ENCODE data around the gene ICAM3.

ICAM3 gene

DNA sequence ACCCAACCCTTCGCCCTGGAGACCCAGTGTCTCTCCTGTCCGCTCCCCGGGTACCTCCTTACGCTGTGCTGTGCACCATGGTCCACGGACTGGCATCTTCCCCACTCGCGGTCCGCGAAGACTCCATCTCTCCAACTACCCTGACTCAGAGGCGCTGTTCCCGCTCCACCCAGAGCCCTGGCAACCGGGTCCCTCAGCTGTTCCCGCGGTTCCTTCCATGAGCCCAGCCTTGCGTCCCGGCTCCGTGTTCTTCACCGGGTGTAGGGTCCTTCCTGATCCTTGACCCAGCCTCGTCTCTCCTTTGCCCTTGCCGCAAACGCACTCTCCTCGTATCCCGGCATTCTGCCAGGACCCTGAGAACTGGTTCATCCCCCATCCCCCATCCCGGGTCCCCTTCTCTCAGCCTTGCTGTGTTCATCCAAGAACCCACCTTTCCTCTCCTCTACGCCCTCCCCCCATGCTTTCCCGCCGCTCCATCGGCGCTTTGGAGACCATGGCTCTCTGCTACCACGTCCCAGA is 49.0 kb downstream of the ICAM3 start:
- no peak for DNase-seq

DNA sequence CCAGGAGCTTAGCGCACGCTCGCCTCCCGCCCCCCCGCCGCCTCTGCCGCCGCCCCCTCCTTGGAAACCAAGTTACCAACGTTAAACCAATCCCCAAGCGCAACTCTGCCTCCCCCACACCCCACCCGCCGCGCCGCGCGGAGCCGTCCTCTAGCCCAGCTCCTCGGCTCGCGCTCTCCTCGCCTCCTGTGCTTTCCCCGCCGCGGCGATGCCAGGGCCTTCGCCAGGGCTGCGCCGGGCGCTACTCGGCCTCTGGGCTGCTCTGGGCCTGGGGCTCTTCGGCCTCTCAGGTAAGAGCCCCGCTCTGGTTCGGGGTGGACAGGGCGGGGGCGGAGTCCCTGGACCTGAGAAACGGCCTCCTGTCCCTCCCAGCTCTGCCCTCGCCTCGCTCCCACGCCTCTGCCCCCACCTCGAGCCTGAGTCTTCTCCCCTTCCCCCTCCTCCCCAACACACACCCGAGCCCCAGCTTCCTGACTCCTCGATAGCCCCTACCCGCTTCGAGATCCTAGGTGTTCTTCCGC is 49.5 kb downstream of the ICAM3 start, which contains the start of gene ICAM5:
ICAM5 (plus strand) TSS at position 117 of the 521 bp plus-strand sequence; CDS start at position 209, 92 bp downstream.
- DNase-seq = peak; percentile 45

DNA sequence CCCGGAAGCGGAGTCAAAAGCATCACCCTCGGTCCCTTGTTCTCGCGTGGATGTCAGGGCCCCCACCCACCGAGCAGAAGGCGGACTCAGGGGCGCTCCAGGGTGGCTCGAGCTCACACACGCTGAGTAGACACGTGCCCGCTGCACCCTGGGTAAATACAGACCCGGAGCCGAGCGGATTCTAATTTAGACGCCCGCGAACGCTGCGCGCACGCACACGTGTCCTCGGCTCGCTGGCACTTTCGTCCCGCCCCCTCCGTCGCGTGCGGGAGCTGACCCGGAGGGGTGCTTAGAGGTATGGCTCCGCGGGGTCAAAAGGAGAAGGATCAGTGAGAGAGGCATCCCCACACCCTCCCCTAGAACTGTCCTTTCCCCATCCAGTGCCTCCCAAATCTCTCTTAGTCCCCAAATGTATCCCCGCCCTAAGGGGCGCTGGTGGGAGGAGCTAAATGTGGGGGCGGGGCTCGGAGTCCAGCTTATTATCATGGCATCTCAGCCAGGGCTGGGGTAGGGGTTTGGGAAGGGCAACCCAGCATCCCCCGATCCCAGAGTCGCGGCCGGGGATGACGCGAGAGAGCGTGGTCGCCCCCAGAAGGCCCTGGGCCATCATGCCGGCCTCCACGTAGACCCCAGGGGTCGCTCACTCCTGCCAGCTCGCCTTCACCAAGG is 50.1 kb downstream of the ICAM3 start:
- DNase-seq = peak; percentile 76

DNA sequence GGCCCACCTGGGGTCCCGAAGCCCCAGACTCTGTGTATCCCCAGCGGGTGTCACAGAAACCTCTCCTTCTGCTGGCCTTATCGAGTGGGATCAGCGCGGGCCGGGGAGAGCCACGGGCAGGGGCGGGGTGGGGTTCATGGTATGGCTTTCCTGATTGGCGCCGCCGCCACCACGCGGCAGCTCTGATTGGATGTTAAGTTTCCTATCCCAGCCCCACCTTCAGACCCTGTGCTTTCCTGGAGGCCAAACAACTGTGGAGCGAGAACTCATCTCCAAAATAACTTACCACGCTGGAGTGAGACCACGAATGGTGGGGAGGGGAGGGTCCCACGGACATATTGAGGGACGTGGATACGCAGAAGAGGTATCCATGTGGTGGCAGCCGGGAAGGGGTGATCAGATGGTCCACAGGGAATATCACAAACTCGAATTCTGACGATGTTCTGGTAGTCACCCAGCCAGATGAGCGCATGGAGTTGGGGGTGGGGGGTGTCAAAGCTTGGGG is 50.7 kb downstream of the ICAM3 start:
- DNase-seq = peak; percentile 45

DNA sequence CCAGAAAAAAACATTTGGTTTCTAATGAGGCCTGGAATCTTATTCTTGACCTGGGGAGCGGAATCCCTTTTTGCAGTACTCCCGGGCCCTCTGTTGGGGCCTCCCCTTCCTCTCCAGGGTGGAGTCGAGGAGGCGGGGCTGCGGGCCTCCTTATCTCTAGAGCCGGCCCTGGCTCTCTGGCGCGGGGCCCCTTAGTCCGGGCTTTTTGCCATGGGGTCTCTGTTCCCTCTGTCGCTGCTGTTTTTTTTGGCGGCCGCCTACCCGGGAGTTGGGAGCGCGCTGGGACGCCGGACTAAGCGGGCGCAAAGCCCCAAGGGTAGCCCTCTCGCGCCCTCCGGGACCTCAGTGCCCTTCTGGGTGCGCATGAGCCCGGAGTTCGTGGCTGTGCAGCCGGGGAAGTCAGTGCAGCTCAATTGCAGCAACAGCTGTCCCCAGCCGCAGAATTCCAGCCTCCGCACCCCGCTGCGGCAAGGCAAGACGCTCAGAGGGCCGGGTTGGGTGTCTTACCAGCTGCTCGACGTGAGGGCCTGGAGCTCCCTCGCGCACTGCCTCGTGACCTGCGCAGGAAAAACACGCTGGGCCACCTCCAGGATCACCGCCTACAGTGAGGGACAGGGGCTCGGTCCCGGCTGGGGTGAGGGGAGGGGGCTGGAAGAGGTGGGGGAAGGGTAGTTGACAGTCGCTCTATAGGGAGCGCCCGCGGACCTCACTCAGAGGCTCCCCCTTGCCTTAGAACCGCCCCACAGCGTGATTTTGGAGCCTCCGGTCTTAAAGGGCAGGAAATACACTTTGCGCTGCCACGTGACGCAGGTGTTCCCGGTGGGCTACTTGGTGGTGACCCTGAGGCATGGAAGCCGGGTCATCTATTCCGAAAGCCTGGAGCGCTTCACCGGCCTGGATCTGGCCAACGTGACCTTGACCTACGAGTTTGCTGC is 52.4 kb downstream of the ICAM3 start, which contains the start of gene ICAM4:
ICAM4 (plus strand) TSS at position 153 of the 935 bp plus-strand sequence; CDS start at position 211, 58 bp downstream.
- DNase-seq = peak; percentile 28

DNA sequence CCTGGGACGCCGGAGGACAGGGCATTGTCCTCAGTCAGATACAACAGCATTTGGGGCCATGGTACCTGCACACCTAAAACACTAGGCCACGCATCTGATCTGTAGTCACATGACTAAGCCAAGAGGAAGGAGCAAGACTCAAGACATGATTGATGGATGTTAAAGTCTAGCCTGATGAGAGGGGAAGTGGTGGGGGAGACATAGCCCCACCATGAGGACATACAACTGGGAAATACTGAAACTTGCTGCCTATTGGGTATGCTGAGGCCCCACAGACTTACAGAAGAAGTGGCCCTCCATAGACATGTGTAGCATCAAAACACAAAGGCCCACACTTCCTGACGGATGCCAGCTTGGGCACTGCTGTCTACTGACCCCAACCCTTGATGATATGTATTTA is 54.0 kb downstream of the ICAM3 start:
- DNase-seq = no peak

DNA sequence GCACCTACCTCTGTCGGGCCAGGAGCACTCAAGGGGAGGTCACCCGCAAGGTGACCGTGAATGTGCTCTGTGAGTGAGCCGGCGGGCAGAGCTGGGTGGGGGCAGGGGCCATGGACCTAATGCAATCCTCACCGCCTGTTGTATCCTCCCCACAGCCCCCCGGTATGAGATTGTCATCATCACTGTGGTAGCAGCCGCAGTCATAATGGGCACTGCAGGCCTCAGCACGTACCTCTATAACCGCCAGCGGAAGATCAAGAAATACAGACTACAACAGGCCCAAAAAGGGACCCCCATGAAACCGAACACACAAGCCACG is 54.5 kb downstream of the ICAM3 start:
- no peak for DNase-seq

DNA sequence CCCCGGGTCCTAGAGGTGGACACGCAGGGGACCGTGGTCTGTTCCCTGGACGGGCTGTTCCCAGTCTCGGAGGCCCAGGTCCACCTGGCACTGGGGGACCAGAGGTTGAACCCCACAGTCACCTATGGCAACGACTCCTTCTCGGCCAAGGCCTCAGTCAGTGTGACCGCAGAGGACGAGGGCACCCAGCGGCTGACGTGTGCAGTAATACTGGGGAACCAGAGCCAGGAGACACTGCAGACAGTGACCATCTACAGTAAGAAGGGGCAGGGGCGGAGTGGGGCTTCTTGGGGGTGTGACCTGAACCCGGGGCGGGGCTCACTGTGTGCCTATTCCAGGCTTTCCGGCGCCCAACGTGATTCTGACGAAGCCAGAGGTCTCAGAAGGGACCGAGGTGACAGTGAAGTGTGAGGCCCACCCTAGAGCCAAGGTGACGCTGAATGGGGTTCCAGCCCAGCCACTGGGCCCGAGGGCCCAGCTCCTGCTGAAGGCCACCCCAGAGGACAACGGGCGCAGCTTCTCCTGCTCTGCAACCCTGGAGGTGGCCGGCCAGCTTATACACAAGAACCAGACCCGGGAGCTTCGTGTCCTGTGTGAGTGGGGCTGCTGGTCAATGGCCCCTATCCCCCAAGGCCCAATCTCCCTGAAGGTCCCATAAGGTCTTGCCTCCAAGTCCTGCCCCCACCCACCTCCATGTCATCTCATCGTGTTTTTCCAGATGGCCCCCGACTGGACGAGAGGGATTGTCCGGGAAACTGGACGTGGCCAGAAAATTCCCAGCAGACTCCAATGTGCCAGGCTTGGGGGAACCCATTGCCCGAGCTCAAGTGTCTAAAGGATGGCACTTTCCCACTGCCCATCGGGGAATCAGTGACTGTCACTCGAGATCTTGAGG is 55.1 kb downstream of the ICAM3 start:
- no peak for DNase-seq
